ENCODE measurements around the gene SMPX. TPM values are rescaled to one million over a fixed set of nuclear protein-coding genes. Genes with fewer than 3 reads are reported as not detected.
"Not testable (repeated sequence)": the region's sequence is repeated elsewhere in the genome, so short reads cannot be mapped to it uniquely, and the experiment has no call there.

SMPX gene
- total RNA-seq, result not detected

- CTCF ChIA-PET, result no interaction called here
- Mint-ChIP-seq H3K27ac (no peak within 1 kb of the TSS), H3K4me3 (no peak within 1 kb of the TSS), H3K9me3 (ENCODE audit: low read depth) (no peaks in the 10 kb centered on the region), H3K27me3 (no peaks in the 10 kb centered on the region), H3K36me3 (no peaks in the 10 kb centered on the region), H3K4me1 (no peaks in the 10 kb centered on the region)
- DNase-seq, result no peak
- no peak for ATAC-seq
Observed at GRCh38 chrX:21757960-21758359, at the start of gene SMPX. TSS of gene SMPX (minus strand) at chrX:21758116. CDS start at chrX:21754290, 3,826 bp downstream.

GRCh38 chrX:21806691-21807090 is 48.8 kb upstream of the SMPX start:
- H3K27me3 Mint-ChIP-seq, result no peaks in the 10 kb centered on the region
- no peak overlapping the region for H3K4me3 Mint-ChIP-seq
- no peaks in the 10 kb centered on the region for H3K9me3 Mint-ChIP-seq (ENCODE audit: low read depth)
- DNase-seq, result no peak
- ATAC-seq, result no peak
- no peak overlapping the region for H3K27ac Mint-ChIP-seq
- CTCF ChIA-PET, result no interaction called here
- H3K36me3 Mint-ChIP-seq, result no peaks in the 10 kb centered on the region
- H3K4me1 Mint-ChIP-seq, result no peaks in the 10 kb centered on the region

GRCh38 chrX:21802839-21803238 is 44.9 kb upstream of the SMPX start:
- CTCF ChIA-PET, result no interaction called here
- ATAC-seq (no peak), DNase-seq (no peak)
- Mint-ChIP-seq H3K9me3 (ENCODE audit: low read depth) (no peaks in the 10 kb centered on the region), H3K4me1 (no peaks in the 10 kb centered on the region), H3K27ac (no peak overlapping the region), H3K36me3 (no peaks in the 10 kb centered on the region), H3K27me3 (no peaks in the 10 kb centered on the region), H3K4me3 (no peak overlapping the region)

GRCh38 chrX:21802054-21802670 is 44.2 kb upstream of the SMPX start:
- no peak for DNase-seq
- H3K27ac Mint-ChIP-seq, result no peak overlapping the region
- H3K4me3 Mint-ChIP-seq, result no peak overlapping the region
- no peaks in the 10 kb centered on the region for H3K9me3 Mint-ChIP-seq (ENCODE audit: low read depth)
- no peaks in the 10 kb centered on the region for H3K4me1 Mint-ChIP-seq
- no peak for ATAC-seq
- no peaks in the 10 kb centered on the region for H3K27me3 Mint-ChIP-seq
- H3K36me3 Mint-ChIP-seq, result no peaks in the 10 kb centered on the region
- CTCF ChIA-PET, result no interaction called here

GRCh38 chrX:21800344-21800770 is 42.4 kb upstream of the SMPX start:
- H3K36me3 Mint-ChIP-seq, result no peaks in the 10 kb centered on the region
- H3K27ac Mint-ChIP-seq, result no peak overlapping the region
- ATAC-seq (no peak), DNase-seq (no peak)
- no peaks in the 10 kb centered on the region for H3K4me1 Mint-ChIP-seq
- CTCF ChIA-PET, result no interaction called here
- H3K9me3 Mint-ChIP-seq (ENCODE audit: low read depth), result no peaks in the 10 kb centered on the region
- H3K27me3 Mint-ChIP-seq, result no peaks in the 10 kb centered on the region
- H3K4me3 Mint-ChIP-seq, result no peak overlapping the region

- CTCF ChIA-PET, result no interaction called here
- H3K4me1 Mint-ChIP-seq, result no peaks in the 10 kb centered on the region
- no peak overlapping the region for H3K27ac Mint-ChIP-seq
- H3K9me3 Mint-ChIP-seq (ENCODE audit: low read depth), result no peaks in the 10 kb centered on the region
- no peak for ATAC-seq
- H3K36me3 Mint-ChIP-seq, result no peaks in the 10 kb centered on the region
- no peaks in the 10 kb centered on the region for H3K27me3 Mint-ChIP-seq
- DNase-seq, result no peak
- no peak overlapping the region for H3K4me3 Mint-ChIP-seq
Observed at GRCh38 chrX:21799767-21800166, 41.9 kb upstream of the SMPX start.

- no peaks in the 10 kb centered on the region for H3K27me3 Mint-ChIP-seq
- DNase-seq (no peak), ATAC-seq (no peak)
- CTCF ChIA-PET, result no interaction called here
- H3K4me1 Mint-ChIP-seq, result no peaks in the 10 kb centered on the region
- H3K27ac Mint-ChIP-seq, result no peak overlapping the region
- H3K9me3 Mint-ChIP-seq (ENCODE audit: low read depth), result no peaks in the 10 kb centered on the region
- H3K4me3 Mint-ChIP-seq, result no peak overlapping the region
- H3K36me3 Mint-ChIP-seq, result no peaks in the 10 kb centered on the region
Observed at GRCh38 chrX:21798677-21799219, 40.8 kb upstream of the SMPX start.

GRCh38 chrX:21781976-21782375 is 24.1 kb upstream of the SMPX start:
- no peak overlapping the region for H3K27ac Mint-ChIP-seq
- no peak overlapping the region for H3K4me3 Mint-ChIP-seq
- H3K9me3 Mint-ChIP-seq (ENCODE audit: low read depth), result no peaks in the 10 kb centered on the region
- peaks cover 5% of the 10 kb centered on the region for H3K27me3 Mint-ChIP-seq
- no peak for ATAC-seq
- peaks cover 3% of the 10 kb centered on the region for H3K36me3 Mint-ChIP-seq
- CTCF ChIA-PET, result no interaction called here
- no peak for DNase-seq
- peaks cover 13% of the 10 kb centered on the region for H3K4me1 Mint-ChIP-seq

- CTCF ChIA-PET, result no interaction called here
- H3K4me1 Mint-ChIP-seq, result peaks cover 13% of the 10 kb centered on the region
- peaks cover 3% of the 10 kb centered on the region for H3K36me3 Mint-ChIP-seq
- peaks cover 3% of the 10 kb centered on the region for H3K27me3 Mint-ChIP-seq
- H3K9me3 Mint-ChIP-seq (ENCODE audit: low read depth), result no peaks in the 10 kb centered on the region
- no peak overlapping the region for H3K27ac Mint-ChIP-seq
- no peak for DNase-seq
- peak; percentile 30 for ATAC-seq
- no peak overlapping the region for H3K4me3 Mint-ChIP-seq
Observed at GRCh38 chrX:21781525-21781924, 23.6 kb upstream of the SMPX start.

GRCh38 chrX:21779095-21779494 is 21.2 kb upstream of the SMPX start:
- Mint-ChIP-seq H3K27ac (no peak overlapping the region), H3K4me1 (peaks cover 13% of the 10 kb centered on the region), H3K4me3 (no peak overlapping the region), H3K9me3 (ENCODE audit: low read depth) (no peaks in the 10 kb centered on the region), H3K36me3 (peaks cover 7% of the 10 kb centered on the region), H3K27me3 (no peaks in the 10 kb centered on the region)
- DNase-seq, result no peak
- no peak for ATAC-seq
- CTCF ChIA-PET, result no interaction called here

- H3K36me3 Mint-ChIP-seq, result peaks cover 7% of the 10 kb centered on the region
- peaks cover 18% of the 10 kb centered on the region for H3K4me1 Mint-ChIP-seq
- ATAC-seq (no peak), DNase-seq (no peak)
- no peak overlapping the region for H3K27ac Mint-ChIP-seq
- H3K4me3 Mint-ChIP-seq, result no peak overlapping the region
- CTCF ChIA-PET, result no interaction called here
- no peaks in the 10 kb centered on the region for H3K27me3 Mint-ChIP-seq
- no peaks in the 10 kb centered on the region for H3K9me3 Mint-ChIP-seq (ENCODE audit: low read depth)
Observed at GRCh38 chrX:21778236-21778635, 20.3 kb upstream of the SMPX start.

- ATAC-seq; H3K36me3 Mint-ChIP-seq; H3K27me3 Mint-ChIP-seq; H3K4me3 Mint-ChIP-seq; H3K9me3 Mint-ChIP-seq (ENCODE audit: low read depth); CTCF ChIA-PET; H3K27ac Mint-ChIP-seq; DNase-seq: not testable (repeated sequence)
- peaks cover 22% of the 10 kb centered on the region for H3K4me1 Mint-ChIP-seq
Observed at GRCh38 chrX:21775128-21775527, 17.2 kb upstream of the SMPX start.

- DNase-seq; H3K9me3 Mint-ChIP-seq (ENCODE audit: low read depth); ATAC-seq; H3K36me3 Mint-ChIP-seq; H3K27me3 Mint-ChIP-seq; CTCF ChIA-PET: not testable (repeated sequence)
- peaks cover 15% of the 10 kb centered on the region for H3K4me1 Mint-ChIP-seq
- H3K4me3 Mint-ChIP-seq, result peak overlapping the region; percentile 21
- peak overlapping the region; percentile 84 for H3K27ac Mint-ChIP-seq
Observed at GRCh38 chrX:21773036-21773435, 15.1 kb upstream of the SMPX start.

GRCh38 chrX:21770631-21771321 is 12.9 kb upstream of the SMPX start:
- Mint-ChIP-seq H3K9me3 (ENCODE audit: low read depth) (no peaks in the 10 kb centered on the region), H3K27ac (no peak overlapping the region), H3K27me3 (no peaks in the 10 kb centered on the region), H3K4me3 (no peak overlapping the region), H3K4me1 (peaks cover 15% of the 10 kb centered on the region), H3K36me3 (peaks cover 7% of the 10 kb centered on the region)
- CTCF ChIA-PET, result no interaction called here
- no peak for ATAC-seq
- no peak for DNase-seq
